HG02981 (cell line): ENCODE data around the gene SCAMP2.

Experiments
- ATAC-seq: cut with Tn5 transposase; IDR thresholded peaks from one replicate; pipeline ENCODE4 v1.9.1; 2021; ENCODE audit warnings: mild to moderate bottlenecking, moderate library complexity; ENCODE audit not compliant: unreplicated experiment

Gene SCAMP2

GRCh38 chr15:74821790-74822158 is 51.4 kb downstream of the SCAMP2 start:
- no peak for ATAC-seq

DNA sequence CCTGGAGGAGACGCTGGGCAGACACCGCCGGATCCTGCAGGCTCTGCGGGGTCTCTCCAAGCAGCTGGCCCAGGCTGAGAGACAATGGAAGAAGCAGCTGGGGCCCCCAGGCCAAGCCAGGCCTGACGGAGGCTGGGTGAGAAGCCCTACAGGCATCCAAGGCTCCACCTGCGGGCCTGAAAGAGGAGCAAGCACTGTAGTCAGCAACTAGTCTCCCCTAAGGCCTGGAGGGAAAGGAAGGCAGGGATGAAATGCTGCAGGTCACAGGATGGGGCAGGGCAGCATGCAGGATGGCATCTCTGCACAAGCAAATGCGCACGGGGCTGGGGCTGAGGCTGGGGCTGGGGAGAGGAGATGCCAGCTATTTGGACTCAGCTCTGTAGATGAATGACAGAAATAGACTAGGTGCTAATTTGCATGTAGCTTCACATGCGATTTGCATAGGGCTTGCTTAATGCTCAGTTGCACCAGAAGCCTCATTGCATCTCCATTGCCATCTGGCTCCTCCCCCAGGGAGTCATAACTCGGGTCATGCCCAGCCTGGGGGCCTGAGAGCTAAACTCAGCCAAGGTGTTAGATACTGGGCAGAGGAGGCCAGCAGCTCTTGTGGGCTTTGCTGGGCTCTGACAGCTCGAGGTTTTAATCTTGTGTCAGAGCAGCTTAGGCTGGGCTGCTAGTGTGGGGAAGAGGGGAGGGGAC is 51.9 kb downstream of the SCAMP2 start:
- ATAC-seq = peak; percentile 70

DNA sequence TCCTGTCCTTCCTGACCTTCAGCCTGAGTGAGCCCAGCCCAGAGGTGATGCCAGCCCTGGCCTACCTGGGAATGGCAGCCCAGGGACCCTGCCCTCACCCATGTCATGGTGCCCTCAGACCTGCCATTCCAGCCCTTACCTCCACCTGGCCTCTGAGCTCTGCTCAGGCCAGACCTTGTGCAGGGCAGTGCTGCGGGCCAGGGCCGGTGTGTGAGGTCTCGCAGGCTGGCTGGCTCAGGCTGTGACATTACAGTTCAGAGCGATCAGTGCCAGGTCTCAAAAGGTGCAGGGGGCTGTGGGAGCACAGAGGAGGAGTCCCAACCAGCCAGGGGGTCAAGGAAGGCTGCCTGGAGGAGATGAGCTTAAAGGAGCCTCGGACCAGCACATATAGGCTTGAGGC is 53.1 kb downstream of the SCAMP2 start:
- ATAC-seq = no peak

GRCh38 chr15:74817370-74817737 is 55.8 kb downstream of the SCAMP2 start:
- no peak for ATAC-seq

DNA sequence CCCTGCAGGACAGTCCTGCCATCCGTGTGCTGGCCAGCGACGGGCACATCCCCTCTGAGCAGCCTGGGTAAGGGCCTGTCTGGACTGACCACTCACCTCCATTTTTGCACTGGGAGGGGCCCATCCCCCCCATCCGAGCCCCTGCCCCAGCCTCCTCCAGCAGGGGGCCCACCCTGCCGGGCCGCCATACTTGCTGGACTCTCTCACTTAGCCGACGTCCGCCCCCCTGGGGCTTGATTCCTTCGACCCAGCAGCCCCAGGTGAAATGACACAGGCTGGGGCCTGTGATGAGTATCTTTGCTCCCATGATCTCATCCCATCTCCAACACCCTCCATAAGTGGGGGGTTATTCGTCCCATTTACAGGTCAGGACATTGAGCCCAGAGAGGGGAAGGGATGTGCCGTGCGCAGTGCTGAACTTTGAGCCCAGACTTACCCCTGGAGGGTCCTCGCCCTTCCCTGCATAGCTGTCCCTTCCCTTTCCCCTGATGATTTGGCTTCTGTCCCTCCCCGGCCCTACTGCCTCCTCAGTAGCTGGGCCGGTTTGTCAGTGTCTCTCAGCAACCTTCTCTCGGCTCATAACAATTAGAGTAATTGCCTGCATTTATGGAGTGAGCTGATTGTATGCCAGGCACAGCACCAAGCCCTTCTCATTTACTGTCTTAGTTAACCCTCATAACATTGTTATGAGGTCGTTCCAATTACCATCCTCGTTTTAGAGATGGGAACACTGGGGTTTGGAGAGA is 56.4 kb downstream of the SCAMP2 start:
- ATAC-seq = no peak

GRCh38 chr15:74815961-74816360 is 57.2 kb downstream of the SCAMP2 start:
- ATAC-seq = no peak

GRCh38 chr15:74815121-74815934 is 57.8 kb downstream of the SCAMP2 start:
- ATAC-seq = no peak

DNA sequence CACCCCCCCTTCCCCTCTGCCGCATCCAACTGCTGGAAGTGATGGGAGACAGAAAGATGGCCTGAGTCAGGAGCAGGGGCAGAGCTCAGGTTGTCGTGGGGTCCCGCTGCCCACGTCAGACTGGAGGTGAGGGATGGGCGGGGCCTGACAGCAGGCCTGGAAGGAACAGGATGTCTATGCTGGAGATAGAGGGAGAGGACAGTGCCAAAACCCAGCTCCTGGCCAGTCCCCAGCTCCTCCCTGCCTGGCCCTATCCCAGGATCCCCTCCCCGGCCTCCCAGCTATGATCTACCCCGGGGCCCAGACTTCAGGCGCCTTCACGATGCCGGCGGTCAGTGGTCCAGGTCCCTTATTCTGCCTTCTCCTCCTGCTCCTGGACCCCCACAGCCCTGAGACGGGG is 60.6 kb downstream of the SCAMP2 start, which contains the start of gene LMAN1L:
LMAN1L (plus strand) TSS at position 303 of the 400 bp plus-strand sequence; CDS start at position 323, 20 bp downstream.
- no peak for ATAC-seq

DNA sequence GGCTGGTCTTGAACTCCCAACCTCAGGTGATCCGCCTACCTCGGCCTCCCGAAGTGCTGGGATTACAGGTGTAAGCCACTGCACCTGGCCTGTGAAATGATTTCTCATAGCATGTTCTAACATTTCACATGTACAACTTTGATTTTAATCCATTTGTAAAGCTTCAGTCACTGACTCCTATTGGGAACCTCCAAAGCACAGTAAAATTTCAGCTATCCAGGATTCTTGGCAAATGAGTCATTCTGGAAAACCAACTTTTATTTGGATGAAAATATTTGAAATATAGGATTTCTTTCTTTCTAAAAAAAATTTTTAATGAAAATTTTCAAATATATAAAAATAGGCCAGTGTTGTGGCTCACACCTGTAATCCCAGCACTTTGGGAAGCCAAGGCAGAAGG is 63.2 kb downstream of the SCAMP2 start:
- ATAC-seq = no peak

GRCh38 chr15:74809242-74809641 is 63.9 kb downstream of the SCAMP2 start:
- no peak for ATAC-seq

- ATAC-seq = no peak
Measured at GRCh38 chr15:74808840-74809229, 64.3 kb downstream of the SCAMP2 start.

GRCh38 chr15:74808078-74808839 is 64.9 kb downstream of the SCAMP2 start:
- no peak for ATAC-seq

DNA sequence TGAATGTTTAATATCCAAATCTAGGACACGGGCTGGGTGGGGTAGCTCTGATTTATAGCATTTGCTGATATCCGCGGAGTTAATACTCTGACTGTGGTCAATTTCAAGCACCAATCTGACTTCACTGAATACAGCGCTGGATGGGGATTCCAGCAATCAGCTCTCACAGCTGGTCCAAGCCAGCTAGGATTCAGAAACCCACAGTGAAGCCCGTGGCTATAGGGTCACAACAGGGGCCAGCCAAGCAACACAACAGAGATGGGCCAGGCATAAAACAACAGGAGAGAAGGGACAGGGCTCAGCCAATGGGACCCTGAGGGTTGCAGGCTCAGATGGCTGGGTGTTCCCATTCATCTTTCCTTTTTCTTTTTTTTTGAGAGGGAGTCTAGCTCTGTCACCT is 65.9 kb downstream of the SCAMP2 start:
- ATAC-seq = no peak

- no peak for ATAC-seq
Measured at GRCh38 chr15:74804935-74805334, 68.2 kb downstream of the SCAMP2 start.

DNA sequence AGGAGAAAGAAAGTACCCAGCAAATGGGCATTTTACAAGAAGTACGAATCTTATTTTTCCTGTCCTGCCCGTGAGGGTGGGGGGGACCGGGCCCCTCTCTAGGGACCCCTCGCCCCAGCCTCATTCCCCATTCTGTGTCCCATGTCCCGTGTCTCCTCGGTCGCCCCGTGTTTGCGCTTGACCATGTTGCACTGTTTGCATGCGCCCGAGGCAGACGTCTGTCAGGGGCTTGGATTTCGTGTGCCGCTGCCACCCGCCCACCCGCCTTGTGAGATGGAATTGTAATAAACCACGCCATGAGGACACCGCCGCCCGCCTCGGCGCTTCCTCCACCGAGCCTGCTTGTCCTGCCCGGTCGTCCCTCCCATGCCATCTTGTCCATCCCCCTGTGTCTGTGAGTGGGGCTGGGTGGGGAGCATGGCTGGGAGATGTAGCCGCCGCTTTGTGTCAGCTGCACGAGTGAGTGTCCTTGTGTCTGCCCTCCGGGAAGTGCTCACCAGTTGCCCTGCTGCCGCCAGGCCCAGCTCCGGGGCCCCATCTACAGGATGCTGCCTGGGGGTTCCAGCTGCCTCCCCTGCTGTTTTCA is 70.2 kb downstream of the SCAMP2 start:
- ATAC-seq = no peak

- ATAC-seq = no peak
Measured at GRCh38 chr15:74802290-74802689, 70.9 kb downstream of the SCAMP2 start.

DNA sequence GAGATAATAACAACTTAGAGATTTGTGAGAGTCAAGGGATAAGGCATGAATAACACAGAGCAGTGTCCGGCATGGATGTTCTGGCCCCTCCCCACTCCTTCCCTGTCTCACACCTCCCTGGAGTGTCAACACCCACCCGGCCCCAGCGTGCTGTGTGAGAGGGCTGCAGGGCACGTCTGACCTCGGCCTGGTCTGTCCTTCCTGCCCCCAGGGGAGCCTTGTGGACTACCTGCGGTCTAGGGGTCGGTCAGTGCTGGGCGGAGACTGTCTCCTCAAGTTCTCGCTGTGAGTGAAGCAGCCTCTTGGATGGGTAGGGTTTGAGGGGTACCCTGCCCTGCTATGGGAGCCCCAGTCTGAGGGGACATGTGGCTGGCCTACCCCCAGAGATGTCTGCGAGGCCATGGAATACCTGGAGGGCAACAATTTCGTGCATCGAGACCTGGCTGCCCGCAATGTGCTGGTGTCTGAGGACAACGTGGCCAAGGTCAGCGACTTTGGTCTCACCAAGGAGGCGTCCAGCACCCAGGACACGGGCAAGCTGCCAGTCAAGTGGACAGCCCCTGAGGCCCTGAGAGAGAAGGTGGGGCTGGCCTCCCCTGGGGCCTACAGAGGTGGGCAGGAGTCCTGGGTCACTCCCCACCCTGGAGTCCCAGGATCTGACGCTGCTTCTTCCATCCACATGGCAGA is 71.7 kb downstream of the SCAMP2 start:
- no peak for ATAC-seq

DNA sequence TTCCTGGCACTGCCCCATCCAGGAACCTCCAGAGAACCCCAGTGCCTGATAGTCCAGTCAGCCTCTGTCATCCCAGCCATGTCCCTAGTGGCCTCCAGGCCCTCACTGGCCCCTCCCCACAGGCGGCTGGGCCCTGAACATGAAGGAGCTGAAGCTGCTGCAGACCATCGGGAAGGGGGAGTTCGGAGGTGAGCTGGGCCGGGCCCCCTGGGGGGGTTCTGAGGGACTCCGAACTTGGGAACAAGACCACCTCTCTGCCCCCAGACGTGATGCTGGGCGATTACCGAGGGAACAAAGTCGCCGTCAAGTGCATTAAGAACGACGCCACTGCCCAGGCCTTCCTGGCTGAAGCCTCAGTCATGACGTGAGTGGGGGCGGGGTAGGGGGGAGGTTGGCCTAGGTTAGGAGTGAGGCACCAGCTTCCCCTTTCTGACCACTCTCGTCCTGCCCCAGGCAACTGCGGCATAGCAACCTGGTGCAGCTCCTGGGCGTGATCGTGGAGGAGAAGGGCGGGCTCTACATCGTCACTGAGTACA is 72.5 kb downstream of the SCAMP2 start:
- no peak for ATAC-seq

DNA sequence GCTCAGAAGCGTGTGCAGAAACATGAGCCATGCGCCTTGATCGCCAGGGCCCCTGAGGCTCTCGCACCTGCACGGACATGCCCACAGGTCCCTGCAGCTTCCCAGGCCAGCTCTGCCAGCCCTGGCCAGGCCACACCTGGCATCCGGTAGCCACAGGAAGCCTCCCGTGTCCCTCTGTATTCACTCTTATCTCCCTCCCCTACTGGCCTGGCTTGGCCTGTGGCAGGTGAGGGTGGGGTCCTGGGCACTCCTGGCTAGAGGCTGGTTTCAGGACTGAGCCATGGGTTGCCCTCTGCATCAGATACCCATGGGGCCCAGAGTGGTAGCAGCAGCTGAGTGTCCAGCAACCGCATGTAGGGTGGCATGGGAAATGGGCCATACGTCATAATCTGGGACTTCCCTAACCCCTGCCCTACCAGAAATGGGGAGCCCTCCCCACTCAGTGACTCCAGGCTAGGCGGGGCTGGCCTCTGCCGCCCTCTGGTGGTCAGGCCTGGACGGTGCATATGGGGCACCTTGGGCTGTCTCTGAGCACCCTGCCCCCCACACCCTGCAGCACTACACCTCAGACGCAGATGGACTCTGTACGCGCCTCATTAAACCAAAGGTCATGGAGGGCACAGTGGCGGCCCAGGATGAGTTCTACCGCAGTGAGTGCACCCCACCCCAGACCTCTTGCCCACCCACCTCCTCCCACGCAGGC is 73.2 kb downstream of the SCAMP2 start:
- peak; percentile 59 for ATAC-seq
